Measurements from ENCODE around the gene COLEC12. TPM values are rescaled to one million over a fixed set of nuclear protein-coding genes. Genes with fewer than 3 reads are reported as not detected.

COLEC12 gene
- total and polyA plus RNA-seq, 3 donors from 2014 or later: 4.5 to 10.4 (median 8.1) TPM

GRCh38 chr18:395456-396250, 104.8 kb downstream of the COLEC12 start:
- Histone ChIP-seq H3K4me3 (no peak overlapping the region), H3K4me1 (no peaks in the 10 kb centered on the region), H3K27me3 (no peaks in the 10 kb centered on the region), H3K9me3 (no peaks in the 10 kb centered on the region), H3K36me3 (ENCODE audit: low read depth, missing control alignments) (no peaks in the 10 kb centered on the region), H3K27ac (no peak overlapping the region)
- DNase-seq: no peak
- 59 to 84% methylated on average over 13 of the region's 13 CpGs for WGBS, 2 donors
- TF ChIP-seq POLR2A (IDR thresholded peaks at IDR 0.05) (no peak), CTCF (IDR thresholded peaks at IDR 0.05) (no peak)
- intact Hi-C loops (cut with DNase I; ENCODE audit: low total_unique reads): no loop called here

- 56 to 74% methylated on average over 1 of the region's 1 CpG for WGBS, 2 donors
- H3K4me1 ChIP-seq: no peaks in the 10 kb centered on the region
- no peaks in the 10 kb centered on the region for H3K36me3 ChIP-seq (ENCODE audit: low read depth, missing control alignments)
- H3K27me3 ChIP-seq: no peaks in the 10 kb centered on the region
- DNase-seq: no peak
- H3K27ac ChIP-seq: no peak overlapping the region
- TF ChIP-seq POLR2A (IDR thresholded peaks at IDR 0.05) (no peak), CTCF (IDR thresholded peaks at IDR 0.05) (no peak)
- no peaks in the 10 kb centered on the region for H3K9me3 ChIP-seq
- H3K4me3 ChIP-seq: no peak overlapping the region
- intact Hi-C loops (cut with DNase I; ENCODE audit: low total_unique reads): no loop called here
Observed at GRCh38 chr18:394987-395362, 105.5 kb downstream of the COLEC12 start.

- no peak overlapping the region for H3K27ac ChIP-seq
Observed at GRCh38 chr18:394262-394986, 106.1 kb downstream of the COLEC12 start.

GRCh38 chr18:393574-393957, 106.9 kb downstream of the COLEC12 start:
- Histone ChIP-seq H3K9me3 (no peaks in the 10 kb centered on the region), H3K36me3 (ENCODE audit: low read depth, missing control alignments) (no peaks in the 10 kb centered on the region), H3K27me3 (no peaks in the 10 kb centered on the region), H3K4me1 (no peaks in the 10 kb centered on the region), H3K4me3 (no peak overlapping the region), H3K27ac (no peak overlapping the region)
- intact Hi-C loops (cut with DNase I; ENCODE audit: low total_unique reads): no loop called here
- TF ChIP-seq CTCF (IDR thresholded peaks at IDR 0.05) (no peak), POLR2A (IDR thresholded peaks at IDR 0.05) (no peak)
- no peak for DNase-seq
- 86 to 90% methylated on average over 6 of the region's 6 CpGs for WGBS, 2 donors

More at GRCh38 chr18:394262-394986, 106.1 kb downstream of the COLEC12 start:
- TF ChIP-seq CTCF (IDR thresholded peaks at IDR 0.05) (no peak), POLR2A (IDR thresholded peaks at IDR 0.05) (no peak)
- intact Hi-C loops (cut with DNase I; ENCODE audit: low total_unique reads): no loop called here
- 78 to 87% methylated on average over 6 of the region's 6 CpGs for WGBS, 2 donors
- no peak for DNase-seq
- Histone ChIP-seq H3K4me1 (no peaks in the 10 kb centered on the region), H3K4me3 (no peak overlapping the region), H3K27me3 (no peaks in the 10 kb centered on the region), H3K36me3 (ENCODE audit: low read depth, missing control alignments) (no peaks in the 10 kb centered on the region), H3K9me3 (no peaks in the 10 kb centered on the region)

All from testis (tissue), 3 donors.